Activated T-cell treated with anti-CD3 and anti-CD28 coated beads, Interleukin-2, amount 50 U/mL, for 4 hours (primary cell): Measurements from ENCODE around the gene GSTO2. TPM values are rescaled to one million over a fixed set of nuclear protein-coding genes. Genes with fewer than 3 reads are reported as not detected.

Experiments used
- ATAC-seq, 2 donors: fragments of 200-7000 bp; cut with Tn5 transposase; one replicate each; pipeline ENCODE4 v1.10.0; 2021
- DNase-seq: peaks from one replicate; pipeline ENCODE4 v3.0.0-alpha.2; 2020
- H3K27me3 Mint-ChIP-seq: one replicate; pipeline ENCODE4 v1.8.0; 2021; ENCODE audit warnings: low read depth, mixed read lengths
- H3K36me3 Mint-ChIP-seq: one replicate; pipeline ENCODE4 v1.8.0; 2022; ENCODE audit warnings: mixed read lengths; ENCODE audit not compliant: insufficient read depth
- H3K4me1 Mint-ChIP-seq: one replicate; pipeline ENCODE4 v1.8.0; 2021; ENCODE audit warnings: low read depth, mixed read lengths
- H3K4me3 Mint-ChIP-seq: one replicate; pipeline ENCODE4 v1.8.0; 2021; ENCODE audit warnings: mild to moderate bottlenecking, moderate library complexity, mixed read lengths
- H3K9me3 Mint-ChIP-seq: one replicate; pipeline ENCODE4 v1.8.0; 2021; ENCODE audit warnings: mixed read lengths
- total RNA-seq, 3 donors: library from RNA; stranded (reverse); gene quantifications; one replicate each; pipeline ENCODE4 v1.2.1, GENCODE V29; 2021

GSTO2 gene
- total RNA-seq, 3 donors from 2014 or later, result 0.33 to 1.1 (median 0.73) TPM

DNA sequence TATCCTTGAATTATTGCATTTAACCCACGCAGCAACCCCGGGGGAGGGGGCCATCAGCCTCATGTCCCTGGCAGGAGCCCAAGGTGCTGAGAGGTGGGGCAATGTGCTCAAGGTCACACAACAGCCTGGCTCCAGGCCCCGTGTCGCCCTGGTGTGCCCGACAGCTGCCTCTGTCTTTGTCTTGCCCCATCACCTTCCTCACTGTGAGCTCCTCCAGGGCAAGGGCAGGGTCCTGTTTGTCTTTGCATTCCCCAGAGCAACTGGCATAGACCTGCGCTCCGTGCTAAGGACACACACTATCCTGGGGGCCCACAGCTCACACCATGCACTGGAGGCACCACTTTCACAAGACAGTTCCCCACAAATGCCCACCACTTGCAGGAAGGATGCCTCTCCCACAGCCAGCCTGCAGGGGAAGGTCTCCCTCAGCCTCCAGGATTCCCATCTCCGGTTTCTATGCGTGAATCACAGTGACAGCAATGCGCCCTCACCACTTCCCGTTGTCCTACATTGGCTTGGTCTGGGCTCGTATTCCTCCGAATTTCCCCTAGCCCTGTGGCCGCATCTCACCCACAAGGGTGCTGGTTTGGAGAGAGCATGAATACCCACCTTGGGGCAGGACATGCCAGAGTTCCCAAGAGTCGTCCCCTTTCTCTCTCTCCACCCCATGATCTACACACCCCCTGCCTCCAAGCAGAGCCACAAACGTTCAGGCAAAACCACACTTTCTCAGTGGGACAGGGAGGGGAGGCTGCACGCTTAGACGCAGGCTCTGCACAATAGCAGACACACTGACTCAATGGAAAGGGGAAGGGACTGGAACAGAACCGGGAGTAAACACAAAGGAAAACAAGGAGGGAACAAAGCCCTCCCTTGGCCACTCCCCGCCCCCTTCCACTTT, 59.0 kb downstream of the GSTO2 start:
- peaks cover 13% of the 10 kb centered on the region for H3K36me3 Mint-ChIP-seq
- ATAC-seq, result no peak
- peaks cover 97% of the 10 kb centered on the region for H3K4me1 Mint-ChIP-seq
- H3K4me3 Mint-ChIP-seq, result peak overlapping the region; percentile 76
- no peaks in the 10 kb centered on the region for H3K27me3 Mint-ChIP-seq
- no peaks in the 10 kb centered on the region for H3K9me3 Mint-ChIP-seq
- DNase-seq, result no peak

DNA sequence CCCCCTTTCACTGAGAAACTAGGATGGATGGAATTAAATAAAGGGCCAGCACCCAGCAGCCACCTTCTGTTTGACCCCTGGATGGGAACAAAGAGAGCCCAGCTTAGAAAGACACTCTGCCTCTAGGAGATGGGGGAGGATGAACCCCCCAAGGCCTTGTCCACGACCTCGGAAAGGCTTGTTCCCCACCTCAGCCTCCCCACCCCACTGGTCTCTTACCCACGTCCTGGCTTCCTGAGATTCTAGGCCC, 59.6 kb downstream of the GSTO2 start:
- Mint-ChIP-seq H3K4me1 (peaks cover 97% of the 10 kb centered on the region), H3K4me3 (peak overlapping the region; percentile 76), H3K27me3 (no peaks in the 10 kb centered on the region), H3K36me3 (peaks cover 16% of the 10 kb centered on the region), H3K9me3 (no peaks in the 10 kb centered on the region)
- ATAC-seq (no peak), DNase-seq (no peak)

DNA sequence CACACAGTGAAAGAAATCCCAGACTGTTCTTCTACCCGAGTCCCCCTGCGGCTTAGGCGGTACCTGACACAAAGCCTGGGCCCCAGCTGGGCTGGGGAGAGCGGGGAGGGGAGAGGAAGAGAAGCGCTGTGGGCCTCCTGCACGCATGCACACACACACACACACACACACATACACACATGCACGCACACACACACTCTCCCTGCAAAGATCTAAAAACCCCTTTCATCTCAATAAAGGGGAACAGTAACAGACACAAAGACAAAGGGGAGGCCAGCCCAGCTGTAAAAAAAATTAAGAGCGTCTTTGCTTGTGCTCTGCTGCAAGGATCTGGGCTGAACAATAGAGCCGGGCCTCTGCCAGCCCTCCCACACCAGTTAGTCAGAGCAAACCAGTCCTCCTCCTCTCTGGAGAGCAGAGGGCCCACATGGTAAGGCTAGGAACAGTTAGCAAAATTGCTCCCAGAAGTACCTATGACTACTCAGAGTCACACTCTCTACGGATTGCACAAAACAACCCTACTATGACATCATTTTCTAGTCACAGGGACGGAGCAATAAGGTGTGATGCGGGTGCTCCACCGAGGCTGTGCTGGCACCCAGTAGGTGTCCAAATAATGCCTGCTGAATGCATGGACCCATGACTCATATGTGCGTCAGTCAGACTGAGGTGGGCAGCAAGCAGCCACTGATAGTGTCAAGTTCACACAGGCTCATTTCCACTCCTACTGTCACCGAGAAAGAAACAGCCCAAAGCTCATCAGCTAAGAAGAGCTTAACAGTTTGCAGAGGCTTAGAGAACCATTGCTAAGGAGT, 60.1 kb downstream of the GSTO2 start:
- DNase-seq (peak; percentile 74), ATAC-seq (peak; percentile 89)
- no peaks in the 10 kb centered on the region for H3K9me3 Mint-ChIP-seq
- peaks cover 97% of the 10 kb centered on the region for H3K4me1 Mint-ChIP-seq
- peaks cover 15% of the 10 kb centered on the region for H3K36me3 Mint-ChIP-seq
- peak overlapping the region; percentile 76 for H3K4me3 Mint-ChIP-seq
- no peaks in the 10 kb centered on the region for H3K27me3 Mint-ChIP-seq

DNA sequence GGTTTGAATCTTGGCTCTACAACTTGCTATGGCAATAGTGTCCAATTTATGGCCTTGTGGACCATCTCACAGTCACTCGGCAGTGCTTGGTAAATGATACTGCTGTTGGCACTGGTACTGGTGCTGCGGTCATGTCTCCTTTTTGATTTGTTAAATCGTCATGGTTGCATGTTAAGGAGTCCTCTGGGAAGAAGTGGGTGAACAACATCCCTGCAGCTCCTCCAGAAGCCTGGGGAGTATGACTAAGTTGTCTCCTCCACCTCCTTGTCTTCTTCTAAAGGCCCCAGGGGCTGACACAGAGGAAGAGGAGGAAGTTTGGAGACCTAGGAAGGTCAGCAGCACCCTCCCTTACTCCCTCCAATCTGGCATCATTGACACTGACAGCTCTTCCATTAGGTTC, 60.8 kb downstream of the GSTO2 start:
- DNase-seq (no peak), ATAC-seq (peak; percentile 1 to 3)
- Mint-ChIP-seq H3K4me1 (peaks cover 97% of the 10 kb centered on the region), H3K9me3 (no peaks in the 10 kb centered on the region), H3K27me3 (no peaks in the 10 kb centered on the region), H3K36me3 (peaks cover 13% of the 10 kb centered on the region), H3K4me3 (peak overlapping the region; percentile 76)

DNA sequence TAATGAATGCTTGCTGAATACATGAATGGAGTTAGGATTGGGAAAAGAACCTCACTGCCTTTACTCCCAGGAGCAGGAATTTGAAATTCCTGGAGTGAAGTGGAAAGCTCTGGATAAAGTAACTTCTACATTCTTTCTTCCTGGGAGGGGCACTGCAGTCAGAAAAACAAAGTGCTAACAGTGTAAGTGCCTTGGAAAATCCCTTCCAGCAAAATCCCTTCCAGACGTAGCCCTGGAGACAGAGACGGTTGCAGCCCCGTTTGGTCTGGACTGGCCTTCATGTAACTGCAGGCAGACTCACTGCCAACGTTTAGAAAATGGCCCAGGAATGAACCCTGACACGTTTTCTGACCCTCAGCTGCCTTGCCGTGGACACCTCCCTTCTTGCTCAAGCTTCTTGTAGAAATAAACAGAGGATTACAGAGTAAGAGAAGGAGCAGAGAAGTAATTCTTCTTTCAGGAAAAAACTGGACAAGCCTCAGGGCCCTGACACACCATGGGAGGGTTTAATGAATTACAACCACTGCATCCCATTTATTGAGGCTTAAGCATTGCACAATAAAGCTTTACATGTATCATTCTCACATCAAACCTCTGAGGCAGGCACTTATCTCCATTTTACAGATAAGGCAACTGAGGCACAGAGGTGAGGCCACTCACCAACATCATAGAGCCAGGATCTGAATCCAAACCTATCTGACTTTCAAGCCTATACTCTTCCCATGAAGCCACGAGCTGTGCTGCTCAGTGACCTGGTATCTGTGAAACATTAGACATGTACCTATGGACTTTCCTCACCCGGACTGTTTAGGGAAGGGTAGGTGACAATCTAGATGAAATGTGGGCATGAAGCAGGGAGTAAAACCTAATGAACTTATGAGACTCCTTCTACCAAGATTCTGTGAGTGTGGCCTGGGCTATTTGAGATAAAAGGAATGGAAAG, 61.5 kb downstream of the GSTO2 start:
- Mint-ChIP-seq H3K4me3 (no peak overlapping the region), H3K9me3 (no peaks in the 10 kb centered on the region), H3K27me3 (no peaks in the 10 kb centered on the region), H3K36me3 (peaks cover 15% of the 10 kb centered on the region), H3K4me1 (peaks cover 97% of the 10 kb centered on the region)
- DNase-seq, result no peak
- no peak for ATAC-seq

DNA sequence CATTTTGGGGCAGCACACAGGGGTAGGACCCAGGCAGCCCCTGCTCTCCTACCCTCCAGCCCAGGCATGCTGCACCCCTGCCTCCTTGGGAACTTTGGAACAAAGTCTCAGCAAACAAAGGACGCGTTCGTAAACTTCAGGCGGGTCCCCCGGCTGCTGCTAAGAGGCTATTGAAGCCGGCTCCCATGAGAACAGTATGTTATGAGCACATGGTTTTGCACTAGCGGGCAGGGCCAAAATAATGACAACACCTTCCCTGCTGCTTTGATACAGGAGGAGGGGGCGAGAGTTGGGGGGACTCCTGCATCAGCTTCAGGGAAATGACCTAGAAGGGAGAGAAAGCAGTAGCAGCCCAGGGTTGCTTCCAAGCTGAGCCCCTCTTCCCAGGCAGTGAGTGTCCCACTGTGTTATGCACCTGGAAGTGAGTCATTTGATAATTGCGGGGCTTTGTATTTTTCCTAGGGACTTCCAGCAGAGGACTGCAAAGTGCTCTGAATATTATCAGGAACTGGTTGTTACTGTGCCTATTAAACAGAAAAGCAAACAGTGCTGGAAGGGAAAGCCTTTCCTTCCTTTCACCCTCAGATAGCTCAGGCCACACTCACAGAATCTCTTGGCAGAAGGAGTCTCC, 62.3 kb downstream of the GSTO2 start:
- H3K4me3 Mint-ChIP-seq, result no peak overlapping the region
- H3K27me3 Mint-ChIP-seq, result no peaks in the 10 kb centered on the region
- DNase-seq (no peak), ATAC-seq (no peak)
- H3K9me3 Mint-ChIP-seq, result no peaks in the 10 kb centered on the region
- peaks cover 97% of the 10 kb centered on the region for H3K4me1 Mint-ChIP-seq
- H3K36me3 Mint-ChIP-seq, result peaks cover 15% of the 10 kb centered on the region

DNA sequence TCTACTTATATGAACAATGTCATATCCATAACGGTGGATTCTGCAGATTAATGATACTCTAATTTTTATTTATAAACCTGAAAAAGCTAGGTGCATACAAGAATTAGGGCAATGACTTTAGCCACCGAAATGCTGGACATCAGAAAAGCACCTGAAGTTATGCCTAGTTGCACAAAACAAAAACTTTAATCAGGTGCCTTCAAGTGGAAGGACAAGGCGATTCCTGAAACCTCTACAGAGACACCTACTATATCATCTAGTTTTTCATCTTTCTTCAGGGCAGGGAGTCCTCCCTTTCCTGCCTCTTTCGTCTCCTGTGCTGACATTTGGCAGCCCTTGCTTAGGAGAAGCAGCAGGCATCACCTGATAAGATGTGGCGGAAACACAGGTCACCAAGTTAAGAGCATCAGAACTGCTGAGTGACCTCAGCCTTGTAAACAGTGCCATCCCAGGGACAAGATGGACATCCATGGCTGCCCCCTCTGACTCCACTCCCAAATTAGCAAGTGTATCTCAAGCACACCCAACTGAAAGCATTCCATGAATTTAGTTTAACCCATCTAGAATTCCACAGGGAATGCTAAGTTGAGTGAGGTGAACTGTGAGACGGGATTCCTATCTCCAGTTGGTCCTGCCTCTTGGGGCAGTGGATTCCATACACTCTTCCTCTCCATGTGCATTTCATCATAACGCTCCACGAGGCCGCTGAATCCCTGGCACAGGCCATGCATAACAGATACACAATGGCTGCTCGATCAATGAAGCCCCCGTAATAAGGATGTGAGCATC, 63.5 kb downstream of the GSTO2 start:
- H3K36me3 Mint-ChIP-seq, result peaks cover 13% of the 10 kb centered on the region
- no peaks in the 10 kb centered on the region for H3K27me3 Mint-ChIP-seq
- no peak for ATAC-seq
- peaks cover 93% of the 10 kb centered on the region for H3K4me1 Mint-ChIP-seq
- H3K9me3 Mint-ChIP-seq, result no peaks in the 10 kb centered on the region
- peak overlapping the region; percentile 51 for H3K4me3 Mint-ChIP-seq
- no peak for DNase-seq

DNA sequence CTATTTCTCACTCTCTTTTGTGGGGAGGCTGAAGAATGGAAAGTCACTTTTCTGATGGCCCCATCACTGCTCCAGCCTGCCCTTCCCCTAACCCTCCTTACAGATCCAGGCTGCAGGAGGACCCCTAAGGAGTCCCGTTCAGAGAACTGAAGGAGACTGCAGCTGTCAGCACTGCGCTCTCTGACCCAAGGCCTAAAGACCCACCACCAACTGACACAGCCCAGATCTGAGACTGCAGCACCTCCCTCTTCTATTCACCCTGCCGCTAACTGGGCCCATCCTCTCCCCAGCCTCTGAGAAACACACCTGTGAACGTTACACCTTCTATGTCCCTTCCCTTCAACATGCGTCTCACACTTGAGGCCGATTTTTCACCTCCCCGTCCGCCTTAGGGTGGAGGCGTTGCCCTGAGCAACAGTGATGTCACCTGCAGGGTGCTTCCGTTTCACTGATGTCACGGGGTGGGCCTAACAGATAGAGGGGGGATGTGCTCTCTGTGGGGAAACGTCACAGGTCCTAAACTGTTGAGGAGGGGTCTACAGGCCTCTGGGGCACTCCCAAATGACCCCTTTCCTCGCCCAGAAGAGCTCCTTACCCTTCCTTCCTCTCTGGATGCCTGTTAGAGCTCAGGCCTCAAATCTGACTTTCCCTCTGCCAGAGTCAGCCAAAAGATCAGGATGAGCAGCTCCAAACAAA, 64.2 kb downstream of the GSTO2 start:
- H3K9me3 Mint-ChIP-seq, result no peaks in the 10 kb centered on the region
- peaks cover 85% of the 10 kb centered on the region for H3K4me1 Mint-ChIP-seq
- H3K4me3 Mint-ChIP-seq, result peak overlapping the region; percentile 51
- H3K27me3 Mint-ChIP-seq, result no peaks in the 10 kb centered on the region
- ATAC-seq (no peak), DNase-seq (peak; percentile 72)
- H3K36me3 Mint-ChIP-seq, result peaks cover 13% of the 10 kb centered on the region

DNA sequence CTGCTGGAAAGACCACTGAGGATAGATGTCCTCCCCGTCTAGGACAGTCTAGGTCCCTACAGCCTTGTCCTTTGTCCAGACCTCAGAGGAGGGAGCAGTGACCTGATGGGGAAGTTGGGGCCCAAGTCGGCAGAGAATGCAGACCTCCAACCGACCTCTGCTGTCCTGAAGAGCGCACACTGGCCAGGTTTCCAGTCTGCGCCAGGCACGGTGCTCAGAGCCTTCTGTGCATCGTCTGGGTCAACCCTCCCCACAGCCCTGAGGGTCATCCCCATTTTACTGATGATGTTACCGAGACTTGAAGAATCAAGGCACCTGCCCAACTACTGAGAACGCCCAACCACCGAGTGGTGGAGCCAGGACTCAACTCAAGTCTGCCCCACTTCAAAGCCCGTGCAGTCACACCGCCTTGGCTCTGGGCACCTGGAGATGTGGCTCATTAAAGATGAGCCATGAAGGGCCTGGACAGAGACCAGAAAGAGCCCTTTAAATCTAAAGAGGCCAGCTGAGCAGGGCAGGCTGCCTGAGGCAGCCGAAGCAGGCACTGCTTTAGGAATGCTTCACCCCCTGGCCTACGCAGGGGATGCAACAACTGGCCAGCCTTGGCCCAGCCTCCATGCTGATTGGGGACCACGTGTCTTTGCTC, 64.9 kb downstream of the GSTO2 start:
- H3K27me3 Mint-ChIP-seq, result no peaks in the 10 kb centered on the region
- no peak for ATAC-seq
- peak overlapping the region; percentile 6 for H3K4me3 Mint-ChIP-seq
- no peak for DNase-seq
- peaks cover 13% of the 10 kb centered on the region for H3K36me3 Mint-ChIP-seq
- no peaks in the 10 kb centered on the region for H3K9me3 Mint-ChIP-seq
- H3K4me1 Mint-ChIP-seq, result peaks cover 80% of the 10 kb centered on the region

DNA sequence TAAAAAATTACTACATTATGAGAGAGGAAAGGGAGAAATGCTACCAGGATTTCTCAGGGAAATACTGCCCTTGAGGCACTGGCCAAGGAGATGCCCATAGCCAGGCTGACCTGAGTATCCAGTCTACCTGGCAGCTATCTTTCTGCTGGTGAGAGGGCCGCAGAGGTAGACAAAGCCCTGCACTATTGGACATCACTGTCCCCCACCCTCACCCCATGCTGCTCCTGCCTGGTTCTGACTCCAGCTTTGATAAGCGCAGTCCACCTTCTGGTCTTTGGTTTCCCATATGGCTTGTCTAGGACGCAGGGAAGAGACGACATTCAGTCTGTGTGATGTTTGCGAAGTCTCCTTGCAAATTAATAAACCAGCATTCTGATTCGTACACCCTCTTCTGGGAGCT, 65.6 kb downstream of the GSTO2 start:
- peak overlapping the region; percentile 95 for H3K4me3 Mint-ChIP-seq
- ATAC-seq, result no peak

DNA sequence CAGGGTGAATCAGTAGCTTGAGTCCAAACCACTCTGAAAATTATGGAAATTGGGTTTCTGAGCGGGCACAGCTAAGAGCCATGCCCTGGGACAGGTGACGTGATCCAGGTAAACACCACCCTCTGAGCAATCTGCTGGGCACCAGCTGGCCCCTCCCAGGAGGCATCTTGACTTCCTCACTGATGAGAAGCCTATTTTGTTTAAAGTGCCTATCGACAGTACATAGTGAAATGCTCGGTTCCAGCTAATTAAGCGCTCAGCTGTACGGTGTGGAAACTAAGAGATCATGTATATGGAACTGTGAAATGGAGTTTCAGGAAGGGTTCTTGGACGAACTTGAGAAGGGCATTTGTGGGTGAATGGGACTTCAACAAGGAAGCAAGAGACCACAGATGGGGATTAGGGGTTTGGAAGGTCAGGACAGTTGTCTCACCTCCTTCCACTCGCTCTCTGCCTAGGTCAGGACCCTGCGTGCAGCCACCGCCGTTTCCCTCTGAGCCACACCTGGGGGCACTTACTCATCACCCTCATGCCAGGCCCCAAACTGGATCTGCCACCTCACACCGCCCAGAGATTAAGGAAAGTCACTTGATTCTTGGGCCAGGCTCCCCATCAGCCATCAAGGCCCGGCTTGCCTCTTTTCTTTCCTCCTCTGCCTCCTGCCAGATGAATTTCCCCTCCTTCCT, 66.1 kb downstream of the GSTO2 start:
- Mint-ChIP-seq H3K27me3 (no peaks in the 10 kb centered on the region), H3K9me3 (no peaks in the 10 kb centered on the region), H3K4me1 (peaks cover 78% of the 10 kb centered on the region), H3K36me3 (peaks cover 13% of the 10 kb centered on the region), H3K4me3 (peak overlapping the region; percentile 95)
- DNase-seq (no peak), ATAC-seq (no peak)

More for the DNA sequence above, 65.6 kb downstream of the GSTO2 start:
- no peaks in the 10 kb centered on the region for H3K9me3 Mint-ChIP-seq
- H3K36me3 Mint-ChIP-seq, result peaks cover 13% of the 10 kb centered on the region
- H3K27me3 Mint-ChIP-seq, result no peaks in the 10 kb centered on the region
- no peak for DNase-seq
- H3K4me1 Mint-ChIP-seq, result peaks cover 79% of the 10 kb centered on the region
